Measurements from ENCODE around the gene LIME1. TPM values are rescaled to one million over a fixed set of nuclear protein-coding genes. Genes with fewer than 3 reads are reported as not detected.

LIME1 gene
- total and polyA plus RNA-seq, 4 experiments from 2014 or later, result 162 to 324 (median 233) TPM

- Histone ChIP-seq H3K27me3 (ENCODE audit: insufficient read depth, low read length) (no peaks in the 10 kb centered on the region), H3K4me3 (ENCODE audit: low read length in 2 of 2) (peak overlapping the region in 1 of 2 donors; percentile 60), H3K36me3 (ENCODE audit: insufficient read depth, low read length) (no peaks in the 10 kb centered on the region), H3K27ac (ENCODE audit: low read depth, low read length) (peak overlapping the region; percentile 55), H3K9me3 (ENCODE audit: control insufficient read depth in 1 of 2, low read length in 2 of 2) (no peaks in the 10 kb centered on the region), H3K4me1 (ENCODE audit: insufficient read depth, low read length) (peaks cover 30% of the 10 kb centered on the region)
- intact Hi-C loops (cut with micrococcal nuclease), result loop anchor here (1.0 to 2.0 kb wide), 3 partner anchors 11 to 44 kb away; partner anchors contain the start of genes ARFRP1 and LIME1
- peak overlapping the region in 6 of 7 donors; percentile 86 to 92 (median 90) for H3K27ac Mint-ChIP-seq
- H3K4me1 Mint-ChIP-seq, result peaks cover 12 to 39% (median 24%) of the 10 kb centered on the region in 4 donors
- DNase-seq, result no peak
- POLR2A ChIA-PET (ENCODE audit: partially characterized antibody), result interaction anchor here (0.6 to 5.7 kb wide), 6 partner anchors 10 to 177 kb away, joined by 3 to 98 read pairs (median 14); partner anchors contain the start of genes ARFRP1, HELZ2, LIME1 and SLC2A4RG
- H3K36me3 Mint-ChIP-seq, result no peaks in the 10 kb centered on the region
- CTCF ChIA-PET (ENCODE audit: partially characterized antibody), result interaction anchor here (1.2 to 2.1 kb wide), 4 partner anchors 15 to 46 kb away, joined by 3 to 9 read pairs (median 4); partner anchors contain the start of gene LIME1
- H3K4me3 Mint-ChIP-seq, result peak overlapping the region; percentile 60 to 82 (median 78)
- H3K9me3 Mint-ChIP-seq, result no peaks in the 10 kb centered on the region
- H3K27me3 Mint-ChIP-seq, result no peaks in the 10 kb centered on the region
Measured at GRCh38 chr20:63751471-63752271, 15.2 kb downstream of the LIME1 start.

- Histone ChIP-seq H3K4me3 (ENCODE audit: low read length in 2 of 2) (no peak overlapping the region), H3K27me3 (ENCODE audit: insufficient read depth, low read length) (no peaks in the 10 kb centered on the region), H3K36me3 (ENCODE audit: insufficient read depth, low read length) (no peaks in the 10 kb centered on the region), H3K27ac (ENCODE audit: low read depth, low read length) (no peak overlapping the region), H3K9me3 (ENCODE audit: control insufficient read depth in 1 of 2, low read length in 2 of 2) (no peaks in the 10 kb centered on the region), H3K4me1 (ENCODE audit: insufficient read depth, low read length) (peaks cover 31% of the 10 kb centered on the region)
- no peaks in the 10 kb centered on the region for H3K36me3 Mint-ChIP-seq
- intact Hi-C loops (cut with micrococcal nuclease), result no loop called here
- H3K27ac Mint-ChIP-seq, result no peak overlapping the region
- H3K4me3 Mint-ChIP-seq, result no peak overlapping the region
- peaks cover 13 to 45% (median 29%) of the 10 kb centered on the region in 4 donors for H3K4me1 Mint-ChIP-seq
- H3K9me3 Mint-ChIP-seq, result no peaks in the 10 kb centered on the region
- CTCF ChIA-PET (ENCODE audit: partially characterized antibody), result no interaction called here
- no peaks in the 10 kb centered on the region for H3K27me3 Mint-ChIP-seq
- POLR2A ChIA-PET (ENCODE audit: partially characterized antibody), result interaction anchor here (0.6 to 5.7 kb wide), 3 partner anchors 15 to 178 kb away, joined by 3 to 98 read pairs (median 23); partner anchors contain the start of genes ARFRP1, HELZ2, LIME1 and SLC2A4RG
- DNase-seq, result no peak
Measured at GRCh38 chr20:63752411-63753101, 16.1 kb downstream of the LIME1 start.

- intact Hi-C loops (cut with micrococcal nuclease), result no loop called here
- POLR2A ChIA-PET (ENCODE audit: partially characterized antibody), result no interaction called here
- H3K27me3 ChIP-seq (ENCODE audit: insufficient read depth, low read length), result no peaks in the 10 kb centered on the region
Measured at GRCh38 chr20:63753381-63753780, 16.9 kb downstream of the LIME1 start.

GRCh38 chr20:63754008-63754407 lies 17.5 kb downstream of the LIME1 start:
- peaks cover 31% of the 10 kb centered on the region for H3K4me1 ChIP-seq (ENCODE audit: insufficient read depth, low read length)
- Mint-ChIP-seq H3K4me1 (peaks cover 11 to 46% (median 29%) of the 10 kb centered on the region in 4 donors), H3K36me3 (no peaks in the 10 kb centered on the region), H3K27ac (peak overlapping the region in 3 of 7 donors; percentile 5 to 66 (median 61)), H3K27me3 (peaks cover 0 to 2% of the 10 kb centered on the region in 2 donors), H3K9me3 (no peaks in the 10 kb centered on the region), H3K4me3 (peak overlapping the region in 1 of 8 donors; percentile 33)
- no peaks in the 10 kb centered on the region for H3K9me3 ChIP-seq (ENCODE audit: control insufficient read depth in 1 of 2, low read length in 2 of 2)
- H3K36me3 ChIP-seq (ENCODE audit: insufficient read depth, low read length), result no peaks in the 10 kb centered on the region
- no peak overlapping the region for H3K4me3 ChIP-seq (ENCODE audit: low read length in 2 of 2)
- no peak for DNase-seq
- POLR2A ChIA-PET (ENCODE audit: partially characterized antibody), result interaction anchor here (0.5 kb wide), 1 partner anchor 23 kb away, joined by 4 read pairs; no protein-coding TSS in a partner anchor
- no peak overlapping the region for H3K27ac ChIP-seq (ENCODE audit: low read depth, low read length)
- intact Hi-C loops (cut with micrococcal nuclease), result no loop called here
- CTCF ChIA-PET (ENCODE audit: partially characterized antibody), result no interaction called here
- H3K27me3 ChIP-seq (ENCODE audit: insufficient read depth, low read length), result no peaks in the 10 kb centered on the region

More at GRCh38 chr20:63753381-63753780, 16.9 kb downstream of the LIME1 start:
- peak overlapping the region in 1 of 8 donors; percentile 41 for H3K4me3 Mint-ChIP-seq
- H3K27ac Mint-ChIP-seq, result peak overlapping the region in 2 of 7 donors; percentile 24 to 61
- H3K27me3 Mint-ChIP-seq, result peaks cover 0 to under 1% of the 10 kb centered on the region in 2 donors
- no peaks in the 10 kb centered on the region for H3K9me3 ChIP-seq (ENCODE audit: control insufficient read depth in 1 of 2, low read length in 2 of 2)
- no peaks in the 10 kb centered on the region for H3K36me3 Mint-ChIP-seq
- no peak overlapping the region for H3K27ac ChIP-seq (ENCODE audit: low read depth, low read length)
- no peak overlapping the region for H3K4me3 ChIP-seq (ENCODE audit: low read length in 2 of 2)
- H3K4me1 ChIP-seq (ENCODE audit: insufficient read depth, low read length), result peaks cover 31% of the 10 kb centered on the region
- no peaks in the 10 kb centered on the region for H3K9me3 Mint-ChIP-seq
- H3K4me1 Mint-ChIP-seq, result peaks cover 13 to 47% (median 31%) of the 10 kb centered on the region in 4 donors
- H3K36me3 ChIP-seq (ENCODE audit: insufficient read depth, low read length), result no peaks in the 10 kb centered on the region
- CTCF ChIA-PET (ENCODE audit: partially characterized antibody), result no interaction called here
- no peak for DNase-seq

- Mint-ChIP-seq H3K27ac (peak overlapping the region in 5 of 7 donors; percentile 6 to 57 (median 29)), H3K36me3 (no peaks in the 10 kb centered on the region), H3K4me1 (peaks cover 8 to 34% (median 17%) of the 10 kb centered on the region in 4 donors), H3K4me3 (peak overlapping the region in 1 of 8 donors; percentile 50), H3K27me3 (peaks cover 0 to 2% of the 10 kb centered on the region in 2 donors), H3K9me3 (no peaks in the 10 kb centered on the region)
- ChIA-PET POLR2A (ENCODE audit: partially characterized antibody) (interaction anchor here (1.3 kb wide), 1 partner anchor 15 kb away, joined by 5 read pairs; no protein-coding TSS in a partner anchor), CTCF (ENCODE audit: partially characterized antibody) (interaction anchor here (0.6 to 1.0 kb wide), 2 partner anchors 13 to 22 kb away, joined by 3 read pairs; no protein-coding TSS in a partner anchor)
- intact Hi-C loops (cut with micrococcal nuclease), result no loop called here
- no peak overlapping the region for H3K4me3 ChIP-seq (ENCODE audit: low read length in 2 of 2)
- H3K27me3 ChIP-seq (ENCODE audit: insufficient read depth, low read length), result no peaks in the 10 kb centered on the region
- no peak for DNase-seq
- H3K36me3 ChIP-seq (ENCODE audit: insufficient read depth, low read length), result no peaks in the 10 kb centered on the region
- no peak overlapping the region for H3K27ac ChIP-seq (ENCODE audit: low read depth, low read length)
- no peaks in the 10 kb centered on the region for H3K9me3 ChIP-seq (ENCODE audit: control insufficient read depth in 1 of 2, low read length in 2 of 2)
- peaks cover 15% of the 10 kb centered on the region for H3K4me1 ChIP-seq (ENCODE audit: insufficient read depth, low read length)
Measured at GRCh38 chr20:63755933-63756647, 19.6 kb downstream of the LIME1 start.

GRCh38 chr20:63756648-63756991 lies 20.2 kb downstream of the LIME1 start:
- CTCF ChIA-PET (ENCODE audit: partially characterized antibody), result interaction anchor here (0.6 kb wide), 1 partner anchor 14 kb away, joined by 3 read pairs; no protein-coding TSS in a partner anchor

More at GRCh38 chr20:63756648-63756991, 20.2 kb downstream of the LIME1 start:
- Histone ChIP-seq H3K4me3 (ENCODE audit: low read length in 2 of 2) (no peak overlapping the region), H3K4me1 (ENCODE audit: insufficient read depth, low read length) (peaks cover 10% of the 10 kb centered on the region), H3K27ac (ENCODE audit: low read depth, low read length) (no peak overlapping the region), H3K36me3 (ENCODE audit: insufficient read depth, low read length) (no peaks in the 10 kb centered on the region), H3K9me3 (ENCODE audit: control insufficient read depth in 1 of 2, low read length in 2 of 2) (no peaks in the 10 kb centered on the region), H3K27me3 (ENCODE audit: insufficient read depth, low read length) (no peaks in the 10 kb centered on the region)
- peaks cover 0 to 2% of the 10 kb centered on the region in 2 donors for H3K27me3 Mint-ChIP-seq
- H3K4me1 Mint-ChIP-seq, result peaks cover 5 to 32% (median 14%) of the 10 kb centered on the region in 4 donors
- no peaks in the 10 kb centered on the region for H3K9me3 Mint-ChIP-seq
- intact Hi-C loops (cut with micrococcal nuclease), result no loop called here
- peak overlapping the region in 3 of 7 donors; percentile 6 to 57 (median 20) for H3K27ac Mint-ChIP-seq
- H3K4me3 Mint-ChIP-seq, result peak overlapping the region in 1 of 8 donors; percentile 50
- POLR2A ChIA-PET (ENCODE audit: partially characterized antibody), result no interaction called here
- DNase-seq, result peak in 2 of 5 donors; percentile 25 to 52
- H3K36me3 Mint-ChIP-seq, result no peaks in the 10 kb centered on the region

All from CD4-positive, alpha-beta memory T cell (primary cell).